HCT116 (cell line): ENCODE results near the gene DCBLD2.

Experiments used
- ATF3 ChIP-seq: IDR thresholded peaks from 2 replicates; pipeline ENCODE4 v1.6.1; 2012
- CTCF ChIP-seq, 3 experiments: fragments of 200-600 bp in 1 of 3; sonication (generic) in 1 of 3; IDR thresholded peaks in 2 of 3; conservative IDR thresholded peaks in 1 of 3; 2 replicates each; pipeline ENCODE4 v1.5.1; 2012 to 2017; ENCODE audit warnings: low read depth in 2 of 3, low read length in 2 of 3, antibody characterized with exemption in 1 of 3, borderline replicate concordance in 1 of 3, control low read depth in 1 of 3, mild to moderate bottlenecking in 1 of 3, mixed read lengths in 1 of 3, mixed run types in 1 of 3, moderate library complexity in 1 of 3; ENCODE audit not compliant: insufficient read depth in 1 of 3
- EGR1 ChIP-seq: IDR thresholded peaks from 2 replicates; pipeline ENCODE4 v1.6.1; 2012; ENCODE audit warnings: low read depth
- MAX ChIP-seq: IDR thresholded peaks from 2 replicates; pipeline ENCODE4 v1.6.1; 2012
- POLR2A ChIP-seq: IDR thresholded peaks from 2 replicates; pipeline ENCODE4 v1.7.0; 2011; ENCODE audit warnings: borderline replicate concordance; ENCODE audit not compliant: insufficient read depth, insufficient read length; ENCODE audit errors: extremely low read depth
- POLR2AphosphoS5 ChIP-seq: IDR thresholded peaks from 2 replicates; pipeline ENCODE4 v1.6.1; 2011; ENCODE audit warnings: mild to moderate bottlenecking, low read depth, low read length, moderate library complexity
- YY1 ChIP-seq: IDR thresholded peaks from 2 replicates; pipeline ENCODE4 v1.6.1; 2011; ENCODE audit warnings: low read length, low read depth, moderate library complexity, mild to moderate bottlenecking; ENCODE audit not compliant: insufficient replicate concordance; ENCODE audit errors: extremely low read depth

GRCh38 chr3:98917608-98918007 lies 16.1 kb upstream of the DCBLD2 start:
- TF ChIP-seq MAX (no peak), CTCF (IDR thresholded peaks at IDR 0.05 in 2 of 3, conservative IDR thresholded peaks at IDR 0.05 in 1 of 3; ENCODE audit: borderline replicate concordance in 1 of 3, insufficient read depth in 1 of 3, low read depth in 2 of 3, low read length in 2 of 3) (no peak), POLR2A (no peak), EGR1 (no peak), YY1 (no peak), POLR2AphosphoS5 (no peak), ATF3 (no peak)
